DMS79 (cell line): ENCODE measurements around the gene PHF24.
"Not testable (repeated sequence)": the region's sequence is repeated elsewhere in the genome, so short reads cannot be mapped to it uniquely, and the experiment has no call there.

Experiments used
- DNase-seq: peaks from one replicate; lab custom pipeline; 2025; lab: John Stamatoyannopoulos, UW

The PHF24 gene

GRCh38 chr9:34997379-34997781 is 39.3 kb downstream of the PHF24 start:
- DNase-seq = no peak

- DNase-seq = no peak
Observed at GRCh38 chr9:34998266-34998665, 40.2 kb downstream of the PHF24 start.

GRCh38 chr9:34999576-34999975 is 41.5 kb downstream of the PHF24 start:
- DNase-seq = no peak

- DNase-seq = no peak
Observed at GRCh38 chr9:35000535-35001284, 42.6 kb downstream of the PHF24 start.

- no peak for DNase-seq
Observed at GRCh38 chr9:35001285-35001677, 43.2 kb downstream of the PHF24 start.

GRCh38 chr9:35001803-35002502 is 43.9 kb downstream of the PHF24 start:
- no peak for DNase-seq

GRCh38 chr9:35002623-35003022 is 44.5 kb downstream of the PHF24 start:
- no peak for DNase-seq

GRCh38 chr9:35004299-35004698 is 46.2 kb downstream of the PHF24 start:
- not testable (repeated sequence) for DNase-seq

- no peak for DNase-seq
Observed at GRCh38 chr9:35010351-35010958, 52.4 kb downstream of the PHF24 start.

- DNase-seq = no peak
Observed at GRCh38 chr9:35014517-35014916, 56.4 kb downstream of the PHF24 start.

GRCh38 chr9:35023443-35023842 is 65.4 kb downstream of the PHF24 start:
- not testable (repeated sequence) for DNase-seq

- no peak for DNase-seq
Observed at GRCh38 chr9:35026671-35027070, 68.6 kb downstream of the PHF24 start.

GRCh38 chr9:35027374-35027773 is 69.3 kb downstream of the PHF24 start:
- no peak for DNase-seq

GRCh38 chr9:35027860-35028259 is 69.8 kb downstream of the PHF24 start:
- no peak for DNase-seq

- no peak for DNase-seq
Observed at GRCh38 chr9:35028341-35028740, 70.3 kb downstream of the PHF24 start.

- no peak for DNase-seq
Observed at GRCh38 chr9:35029241-35029640, 71.2 kb downstream of the PHF24 start.

GRCh38 chr9:35029852-35030251 is 71.8 kb downstream of the PHF24 start:
- no peak for DNase-seq
